Psoas muscle (tissue), 8 donors: ENCODE results near the gene GNG7. TPM values are rescaled to one million over a fixed set of nuclear protein-coding genes. Genes with fewer than 3 reads are reported as not detected.

Experiments used
- ATAC-seq, 4 donors: fragments of 200-7000 bp; cut with Tn5 transposase; one replicate each; pipeline ENCODE4 v1.9.1; 2020; ENCODE audit warnings: moderate library complexity in 3 of 4, mild to moderate bottlenecking in 2 of 4
- DNase-seq, 2 donors: peaks; one replicate each; pipeline ENCODE4 v3.0.0-alpha.2; 2020
- H3K27ac ChIP-seq: fragments of 200-600 bp; one replicate; pipeline ENCODE4 v1.8.0; 2022
- H3K27me3 ChIP-seq, 3 donors: fragments of 200-600 bp in 1 of 3; one replicate each; pipeline versions ENCODE4 v1.6.1 to v1.8.0; 2013 to 2022; ENCODE audit warnings: low read length in 2 of 3, mild to moderate bottlenecking in 2 of 3, moderate library complexity in 1 of 3; ENCODE audit not compliant: insufficient read depth in 3 of 3
- H3K36me3 ChIP-seq, 2 donors: fragments of 200-600 bp in 1 of 2; one replicate each; pipeline versions ENCODE4 v1.6.1 to v1.8.0; 2013 to 2022; ENCODE audit warnings: low read depth in 1 of 2, mild to moderate bottlenecking in 1 of 2, moderate library complexity in 1 of 2; ENCODE audit not compliant: insufficient read depth in 1 of 2
- H3K4me1 ChIP-seq: fragments of 200-600 bp; one replicate; pipeline ENCODE4 v1.8.0; 2022
- H3K4me3 ChIP-seq: fragments of 200-600 bp; one replicate; pipeline ENCODE4 v1.8.0; 2022; ENCODE audit warnings: mild to moderate bottlenecking
- H3K9me3 ChIP-seq: fragments of 200-600 bp; one replicate; pipeline ENCODE4 v1.8.0; 2022
- WGBS, 3 donors: extraction: QIAGEN DNeasy Blood & Tissue Kit; methylation state at CpG; one replicate each; pipeline versions ENCODE4 v1.1.6 to v1.1.7; 2013; 5-methylcytosine and 5-hydroxymethylcytosine counted together
- intact Hi-C, 2 donors: fragments of 100-400 bp; cut with DNase I; formaldehyde crosslinking; loops; one replicate each; pipeline versions ENCODE4 v1.11.0 to v1.14.2; 2022
- polyA plus RNA-seq, 3 donors: library from polyadenylated mRNA; stranded (reverse); fragments of 200-250 nt; gene quantifications; one replicate each; pipeline ENCODE4 v1.2.3, GENCODE V29; 2013
- total RNA-seq, 4 donors: library from RNA; stranded (reverse); fragmentation: NEBNext Ultra II Directional in 2 of 4; extraction: Animal tissue kit (Norgen Biotek cat#: 25700) in 2 of 4; gene quantifications; one replicate each; pipeline versions ENCODE4 v1.2.1 to v1.2.4, GENCODE V29; 2021 to 2023
- TF ChIP-seq, protein P1 (sequence below): fragments of 200-600 bp; IDR thresholded peaks from one replicate; pipeline ENCODE4 v1.8.0; 2022; ENCODE audit warnings: antibody characterized with exemption
- donor health status: healthy with polysubstance abuse.
- donor health status: DM: no; HTN: no; CAD: no; lungs with moderate emphysema.
- donor health status: Bipolar disorder and iron deficiency.
- donor health status: healthy.
- donor health status: DM: yes; HTN: yes; CAD: no.
- donor health status: DM: no; HTN: no; CAD: no.
- donor health status: DM: no; HTN: no; CAD: no.
- donor health status: DM: yes; HTN: yes; CAD: no.

GNG7 gene
- total and polyA plus RNA-seq, 7 donors, result 0.48 to 5.4 (median 1.2) TPM

GRCh38 chr19:2691951-2692350, 10.5 kb downstream of the GNG7 start:
- no peaks in the 10 kb centered on the region for H3K9me3 ChIP-seq
- DNase-seq (no peak), ATAC-seq (no peak)
- no peak overlapping the region for H3K27ac ChIP-seq
- no peaks in the 10 kb centered on the region for H3K4me1 ChIP-seq
- TF ChIP-seq, protein P1, sequence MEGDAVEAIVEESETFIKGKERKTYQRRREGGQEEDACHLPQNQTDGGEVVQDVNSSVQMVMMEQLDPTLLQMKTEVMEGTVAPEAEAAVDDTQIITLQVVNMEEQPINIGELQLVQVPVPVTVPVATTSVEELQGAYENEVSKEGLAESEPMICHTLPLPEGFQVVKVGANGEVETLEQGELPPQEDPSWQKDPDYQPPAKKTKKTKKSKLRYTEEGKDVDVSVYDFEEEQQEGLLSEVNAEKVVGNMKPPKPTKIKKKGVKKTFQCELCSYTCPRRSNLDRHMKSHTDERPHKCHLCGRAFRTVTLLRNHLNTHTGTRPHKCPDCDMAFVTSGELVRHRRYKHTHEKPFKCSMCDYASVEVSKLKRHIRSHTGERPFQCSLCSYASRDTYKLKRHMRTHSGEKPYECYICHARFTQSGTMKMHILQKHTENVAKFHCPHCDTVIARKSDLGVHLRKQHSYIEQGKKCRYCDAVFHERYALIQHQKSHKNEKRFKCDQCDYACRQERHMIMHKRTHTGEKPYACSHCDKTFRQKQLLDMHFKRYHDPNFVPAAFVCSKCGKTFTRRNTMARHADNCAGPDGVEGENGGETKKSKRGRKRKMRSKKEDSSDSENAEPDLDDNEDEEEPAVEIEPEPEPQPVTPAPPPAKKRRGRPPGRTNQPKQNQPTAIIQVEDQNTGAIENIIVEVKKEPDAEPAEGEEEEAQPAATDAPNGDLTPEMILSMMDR, result no peak
- H3K36me3 ChIP-seq, result no peaks in the 10 kb centered on the region
- no peak overlapping the region for H3K4me3 ChIP-seq
- intact Hi-C loops, result no loop called here
- peaks cover 0 to 2% (median 0%) of the 10 kb centered on the region in 3 donors for H3K27me3 ChIP-seq
- WGBS, 3 donors, result 62 to 81% (median 66%) methylated on average over 9 of the region's 9 CpGs

- WGBS, 3 donors, result 90 to 93% (median 91%) methylated on average over 11 of the region's 11 CpGs
- H3K27me3 ChIP-seq, result peaks cover 0 to 2% (median 0%) of the 10 kb centered on the region in 3 donors
- intact Hi-C loops, result no loop called here
- TF ChIP-seq, protein P1, result no peak
- H3K9me3 ChIP-seq, result no peaks in the 10 kb centered on the region
- no peak for ATAC-seq
- H3K4me1 ChIP-seq, result no peaks in the 10 kb centered on the region
- H3K27ac ChIP-seq, result no peak overlapping the region
- no peak for DNase-seq
- no peak overlapping the region for H3K4me3 ChIP-seq
- H3K36me3 ChIP-seq, result no peaks in the 10 kb centered on the region
Observed at GRCh38 chr19:2690856-2691255, 11.6 kb downstream of the GNG7 start.

DNA sequence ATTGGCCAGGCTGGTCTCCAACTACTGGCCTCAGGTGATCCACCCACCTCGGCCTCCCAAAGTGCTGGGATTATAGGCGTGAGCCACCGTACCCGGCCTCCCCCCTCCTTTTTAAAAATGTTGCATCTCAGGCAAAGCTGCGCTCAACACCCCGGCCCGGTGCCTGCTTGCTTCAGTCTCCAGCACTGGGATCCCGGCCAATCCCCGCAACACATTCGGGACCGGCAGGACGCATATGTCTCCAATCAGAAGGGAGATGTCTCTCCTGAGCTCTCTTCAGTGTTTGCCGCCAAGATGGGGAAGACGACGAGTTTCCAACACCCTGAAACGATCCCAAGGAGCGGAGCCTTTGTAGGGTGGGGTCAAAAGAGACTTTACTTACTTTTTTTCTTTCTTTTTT, 16.1 kb downstream of the GNG7 start:
- no peak overlapping the region for H3K27ac ChIP-seq
- intact Hi-C loops, result no loop called here
- H3K36me3 ChIP-seq, result no peaks in the 10 kb centered on the region
- DNase-seq (no peak), ATAC-seq (no peak)
- no peaks in the 10 kb centered on the region for H3K9me3 ChIP-seq
- TF ChIP-seq, protein P1, result no peak
- H3K27me3 ChIP-seq, result no peaks in the 10 kb centered on the region
- WGBS, 3 donors, result 80 to 86% (median 85%) methylated on average over 17 of the region's 17 CpGs
- H3K4me3 ChIP-seq, result no peak overlapping the region
- no peaks in the 10 kb centered on the region for H3K4me1 ChIP-seq

DNA sequence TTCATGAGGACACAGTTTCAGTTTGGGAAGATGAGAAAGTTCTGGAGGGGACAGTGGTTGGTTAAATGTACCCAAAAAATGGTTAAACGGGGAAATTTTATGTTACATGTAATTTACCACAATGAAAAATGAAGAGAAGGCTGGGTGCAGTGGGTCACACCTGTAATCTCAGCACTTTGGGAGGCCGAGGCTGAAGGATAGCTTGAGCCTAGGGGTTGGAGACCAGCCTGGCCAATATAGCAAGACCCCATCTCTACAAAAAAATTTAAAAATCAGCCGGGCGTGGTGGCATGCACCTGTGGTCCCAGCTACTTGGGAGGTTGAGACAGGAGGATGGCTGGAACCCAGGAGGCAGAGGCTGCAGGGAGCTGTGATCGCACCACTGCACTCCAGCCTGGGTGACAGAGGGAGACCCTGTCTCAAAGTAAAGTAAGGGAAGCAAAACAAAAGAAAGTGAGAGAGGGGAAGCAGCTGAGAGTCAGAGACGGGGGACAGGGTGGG, 17.2 kb downstream of the GNG7 start:
- ATAC-seq (no peak), DNase-seq (no peak)
- no peak overlapping the region for H3K27ac ChIP-seq
- no peaks in the 10 kb centered on the region for H3K9me3 ChIP-seq
- TF ChIP-seq, protein P1, result no peak
- no peaks in the 10 kb centered on the region for H3K4me1 ChIP-seq
- intact Hi-C loops, result no loop called here
- WGBS, 3 donors, result 90 to 95% (median 90%) methylated on average over 6 of the region's 6 CpGs
- no peaks in the 10 kb centered on the region for H3K27me3 ChIP-seq
- no peak overlapping the region for H3K4me3 ChIP-seq
- no peaks in the 10 kb centered on the region for H3K36me3 ChIP-seq

DNA sequence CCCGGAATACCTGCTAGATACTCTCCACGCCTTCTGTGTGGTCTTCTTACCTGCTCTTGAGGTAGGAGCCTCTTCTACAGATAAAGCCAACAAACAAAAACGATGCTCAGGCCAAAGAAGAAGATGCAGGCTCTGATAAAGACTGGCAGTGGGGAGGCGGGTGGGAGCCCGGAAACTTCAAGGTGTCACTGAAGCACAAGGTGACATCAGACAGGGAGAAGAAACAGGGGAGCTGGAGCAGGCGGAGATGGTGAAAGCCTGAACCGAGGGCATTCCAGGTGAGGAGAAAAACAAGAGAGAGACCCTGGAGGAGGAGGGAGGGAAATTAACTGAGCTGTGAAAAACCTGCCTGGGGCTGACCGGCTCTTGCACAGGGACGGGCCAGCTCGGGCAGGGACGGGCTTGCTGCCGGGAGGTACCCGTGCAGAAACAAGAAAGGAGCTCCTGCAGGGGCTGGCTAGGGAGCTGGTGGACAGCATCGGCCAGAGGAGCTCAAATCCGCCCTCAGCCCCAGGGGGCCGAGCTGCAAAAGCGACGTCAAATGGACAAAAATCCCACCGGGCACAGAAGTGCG, 19.0 kb downstream of the GNG7 start:
- WGBS, 3 donors, result 76 to 85% (median 82%) methylated on average over 20 of the region's 20 CpGs
- DNase-seq (no peak), ATAC-seq (no peak)
- intact Hi-C loops, result no loop called here
- H3K4me3 ChIP-seq, result no peak overlapping the region
- no peak overlapping the region for H3K27ac ChIP-seq
- H3K9me3 ChIP-seq, result no peaks in the 10 kb centered on the region
- TF ChIP-seq, protein P1, result no peak
- no peaks in the 10 kb centered on the region for H3K4me1 ChIP-seq
- no peaks in the 10 kb centered on the region for H3K27me3 ChIP-seq
- H3K36me3 ChIP-seq, result no peaks in the 10 kb centered on the region
